Stimulated activated CD4-positive, alpha-beta T cell treated with anti-CD3 and anti-CD28 coated beads, TNF-alpha, amount 100 ng/mL, for 48 hours (primary cell): Measurements from ENCODE around the gene MAGED1.

Experiments
- DNase-seq, 3 donors: peaks; one replicate each; pipeline ENCODE4 v3.0.0-alpha.2; 2020; ENCODE audit warnings: low read depth in 3 of 3

MAGED1 gene

GRCh38 chrX:51892921-51893745 lies at the start of gene MAGED1:
Gene MAGED1, plus strand, starts transcription at chrX:51893623. Its CDS starts 682 bp downstream, at chrX:51894305.
- peak; percentile 53 to 72 (median 70) for DNase-seq

- DNase-seq = no peak
These were observed 46.0 kb upstream of the MAGED1 start for GRCh38 chrX:51847463-51847862.

- no peak for DNase-seq
These were observed 41.8 kb upstream of the MAGED1 start for GRCh38 chrX:51851507-51852085.

- DNase-seq = no peak
These were observed 41.3 kb upstream of the MAGED1 start for GRCh38 chrX:51852096-51852495.

GRCh38 chrX:51852621-51853020 lies 40.8 kb upstream of the MAGED1 start:
- DNase-seq = no peak

GRCh38 chrX:51853251-51853650 lies 40.2 kb upstream of the MAGED1 start:
- DNase-seq = no peak

GRCh38 chrX:51855698-51856097 lies 37.7 kb upstream of the MAGED1 start:
- DNase-seq = no peak

GRCh38 chrX:51857159-51857733 lies 36.2 kb upstream of the MAGED1 start:
- no peak for DNase-seq

- no peak for DNase-seq
These were observed 32.7 kb upstream of the MAGED1 start for GRCh38 chrX:51860679-51861078.

GRCh38 chrX:51862920-51863319 lies 30.5 kb upstream of the MAGED1 start:
- no peak for DNase-seq

- no peak for DNase-seq
These were observed 27.2 kb upstream of the MAGED1 start for GRCh38 chrX:51866210-51866609.

- DNase-seq = no peak
These were observed 25.8 kb upstream of the MAGED1 start for GRCh38 chrX:51867626-51868025.

GRCh38 chrX:51870354-51870753 lies 23.1 kb upstream of the MAGED1 start:
- no peak for DNase-seq

GRCh38 chrX:51874123-51874522 lies 19.3 kb upstream of the MAGED1 start:
- no peak for DNase-seq

- no peak for DNase-seq
These were observed 17.0 kb upstream of the MAGED1 start for GRCh38 chrX:51876441-51876840.

GRCh38 chrX:51878056-51878455 lies 15.4 kb upstream of the MAGED1 start:
- DNase-seq = no peak

GRCh38 chrX:51889851-51890250 lies 3.6 kb upstream of the MAGED1 start:
- DNase-seq = no peak

GRCh38 chrX:51891245-51891644 lies 2.2 kb upstream of the MAGED1 start:
- no peak for DNase-seq

GRCh38 chrX:51891821-51892551 lies 1.4 kb upstream of the MAGED1 start:
- DNase-seq = no peak

GRCh38 chrX:51893931-51894696 lies 691 bp downstream of the MAGED1 start:
- no peak for DNase-seq

- DNase-seq = no peak
These were observed 1.4 kb downstream of the MAGED1 start for GRCh38 chrX:51894697-51895336.
